Ovary (tissue), 9 donors: ENCODE measurements around the gene IL9. TPM values are rescaled to one million over a fixed set of nuclear protein-coding genes. Genes with fewer than 3 reads are reported as not detected.

Experiments used
- DNase-seq, 5 donors: peaks; one replicate each; pipeline ENCODE4 v3.0.0-alpha.2; 2019 to 2020
- H3K27ac ChIP-seq, 2 donors: fragments of 200-600 bp; one replicate each; pipeline versions ENCODE4 v1.5.1 to v1.8.0; 2019 to 2022
- H3K27me3 ChIP-seq: fragments of 200-600 bp; one replicate; pipeline ENCODE4 v1.8.0; 2022
- H3K36me3 ChIP-seq: fragments of 200-600 bp; sonication (generic); one replicate; pipeline ENCODE4 v1.5.1; 2019
- H3K4me1 ChIP-seq: one replicate; pipeline ENCODE4 v1.8.1; 2013; ENCODE audit warnings: mild to moderate bottlenecking, moderate library complexity; ENCODE audit not compliant: insufficient read depth
- H3K4me3 ChIP-seq: fragments of 200-600 bp; sonication (generic); one replicate; pipeline ENCODE4 v1.5.1; 2017
- H3K9me3 ChIP-seq, 2 donors: fragments of 200-600 bp in 1 of 2; sonication (generic) in 1 of 2; one replicate each; pipeline versions ENCODE4 v1.5.1 to v1.8.1; 2013 to 2019; ENCODE audit warnings: mild to moderate bottlenecking in 1 of 2, moderate library complexity in 1 of 2
- CTCF ChIP-seq, 3 donors: fragments of 450-650 bp in 2 of 3; fragments of 200-600 bp in 1 of 3; IDR thresholded peaks; one replicate each; pipeline versions ENCODE4 v1.5.1 to v1.8.0; 2016 to 2022; ENCODE audit warnings: antibody characterized with exemption in 3 of 3, mild to moderate bottlenecking in 1 of 3
- EP300 ChIP-seq: sonication (generic); formaldehyde crosslinking; IDR thresholded peaks from one replicate; pipeline ENCODE4 v1.6.1; 2017; ENCODE audit warnings: antibody characterized with exemption
- POLR2A ChIP-seq: fragments of 450-650 bp; IDR thresholded peaks from one replicate; pipeline ENCODE4 v1.6.1; 2017; ENCODE audit warnings: antibody characterized with exemption, mild to moderate bottlenecking, moderate library complexity
- WGBS, 3 donors: extraction: QIAGEN DNeasy Blood & Tissue Kit in 1 of 3; methylation state at CpG; one replicate each; pipeline versions ENCODE4 v1.1.5 to v1.1.7; 2013 to 2017; 5-methylcytosine and 5-hydroxymethylcytosine counted together
- intact Hi-C, 4 donors: fragments of 100-400 bp; cut with DNase I; formaldehyde crosslinking; loops; one replicate each; pipeline versions ENCODE4 v1.11.0 to v1.15.1; 2022 to 2023
- polyA plus RNA-seq, 2 donors: library from polyadenylated mRNA; stranded (reverse); fragments of 200-250 nt in 1 of 2; fragments of 350-450 nt in 1 of 2; fragmentation: Illumina TruSeq in 1 of 2; extraction: RNeasy Lipid Tissue Mini Kit (QIAGEN cat#74804) in 1 of 2; gene quantifications; one replicate each; pipeline ENCODE4 v1.2.3, GENCODE V29; 2013 to 2014
- total RNA-seq, 7 donors: library from RNA; depleted of rRNA in 2 of 7; stranded (reverse); fragments of >200 nt in 2 of 7; fragmentation: NEBNext Ultra II Directional in 3 of 7; extraction: Animal tissue kit (Norgen Biotek cat#: 25700) in 3 of 7; gene quantifications; one replicate each; pipeline versions ENCODE4 v1.1.0 to v1.2.4, GENCODE V29; 2016 to 2023
- donor health status: DM: no; HTN: no; CAD: no; lungs with moderate emphysema.
- donor health status: DM: no; HTN: no; CAD: no.
- donor health status: Bipolar disorder and iron deficiency.
- donor health status: DM: yes; HTN: yes; CAD: no.
- donor health status: DM: no; HTN: no; CAD: no.
- donor health status: DM: yes; HTN: yes; CAD: no.

IL9 gene
- total and polyA plus RNA-seq, 9 donors: not detected

- no peak for DNase-seq
- intact Hi-C loops: loop anchor here in 1 of 4 donors (10.0 kb wide), 1 partner anchor 185 kb away; no protein-coding TSS in a partner anchor
- peaks cover 6% of the 10 kb centered on the region for H3K4me1 ChIP-seq
Measured at GRCh38 chr5:135880278-135880677, 15.4 kb downstream of the IL9 start.

GRCh38 chr5:135879591-135879990 is 16.1 kb downstream of the IL9 start:
- no peak overlapping the region for H3K27ac ChIP-seq
- WGBS, 3 donors: 93 to 98% (median 95%) methylated on average over 3 of the region's 3 CpGs
- no peaks in the 10 kb centered on the region for H3K27me3 ChIP-seq
- intact Hi-C loops: no loop called here
- no peak for TF ChIP-seq EP300
- TF ChIP-seq POLR2A: no peak
- no peak for TF ChIP-seq CTCF (IDR thresholded peaks at IDR 0.05)
- H3K4me3 ChIP-seq: no peak overlapping the region
- no peaks in the 10 kb centered on the region for H3K9me3 ChIP-seq
- no peak for DNase-seq
- peaks cover 6% of the 10 kb centered on the region for H3K4me1 ChIP-seq
- no peaks in the 10 kb centered on the region for H3K36me3 ChIP-seq

More at GRCh38 chr5:135880278-135880677, 15.4 kb downstream of the IL9 start:
- Histone ChIP-seq H3K9me3 (no peaks in the 10 kb centered on the region), H3K27ac (no peak overlapping the region), H3K36me3 (no peaks in the 10 kb centered on the region), H3K4me3 (no peak overlapping the region), H3K27me3 (no peaks in the 10 kb centered on the region)
- 68 to 80% (median 74%) methylated on average over 3 of the region's 3 CpGs for WGBS, 3 donors
- TF ChIP-seq POLR2A: no peak
- TF ChIP-seq EP300: no peak
- TF ChIP-seq CTCF (IDR thresholded peaks at IDR 0.05): no peak

- intact Hi-C loops: no loop called here
- peaks cover 6% of the 10 kb centered on the region for H3K4me1 ChIP-seq
Measured at GRCh38 chr5:135878156-135878620, 17.5 kb downstream of the IL9 start.

GRCh38 chr5:135877570-135878155 is 18.0 kb downstream of the IL9 start:
- WGBS, 3 donors: 64 to 69% (median 66%) methylated on average over 6 of the region's 6 CpGs

More at GRCh38 chr5:135878156-135878620, 17.5 kb downstream of the IL9 start:
- no peak for DNase-seq
- Histone ChIP-seq H3K4me3 (no peak overlapping the region), H3K27me3 (no peaks in the 10 kb centered on the region), H3K36me3 (no peaks in the 10 kb centered on the region), H3K9me3 (no peaks in the 10 kb centered on the region), H3K27ac (no peak overlapping the region)
- WGBS, 3 donors: 63 to 83% (median 65%) methylated on average over 4 of the region's 4 CpGs
- no peak for TF ChIP-seq EP300
- TF ChIP-seq CTCF (IDR thresholded peaks at IDR 0.05): no peak
- TF ChIP-seq POLR2A: no peak

More at GRCh38 chr5:135877570-135878155, 18.0 kb downstream of the IL9 start:
- Histone ChIP-seq H3K36me3 (no peaks in the 10 kb centered on the region), H3K4me3 (no peak overlapping the region), H3K9me3 (no peaks in the 10 kb centered on the region), H3K27me3 (no peaks in the 10 kb centered on the region), H3K4me1 (peaks cover 6% of the 10 kb centered on the region), H3K27ac (no peak overlapping the region)
- no peak for DNase-seq
- no peak for TF ChIP-seq EP300
- TF ChIP-seq CTCF (IDR thresholded peaks at IDR 0.05): no peak
- no peak for TF ChIP-seq POLR2A
- intact Hi-C loops: no loop called here
